ENCODE measurements around the gene BID. TPM values are rescaled to one million over a fixed set of nuclear protein-coding genes. Genes with fewer than 3 reads are reported as not detected.

BID gene
- total RNA-seq, 1 experiment from 2014 or later = 66.7 TPM

- Histone ChIP-seq H3K36me3 (ENCODE audit: control insufficient read depth, insufficient read depth, low read length) (no peaks in the 10 kb centered on the region), H3K27me3 (ENCODE audit: control insufficient read depth, insufficient read depth, low read length) (no peaks in the 10 kb centered on the region), H3K9me3 (ENCODE audit: control insufficient read depth, insufficient read depth, low read depth, low read length) (no peaks in the 10 kb centered on the region), H3K4me1 (ENCODE audit: control insufficient read depth, insufficient read depth, low read length) (no peaks in the 10 kb centered on the region), H3K4me3 (ENCODE audit: low read depth in 2 of 2, low read length in 2 of 2) (no peak overlapping the region), H3K27ac (ENCODE audit: low read length) (no peak overlapping the region)
- intact Hi-C loops (cut with micrococcal nuclease; ENCODE audit: unreplicated experiment) = no loop called here
- CTCF ChIA-PET = no interaction called here
- in situ Hi-C loops (cut with HindIII; ENCODE audit: low pct_unique_long_range_greater_than_20kb, low sequenced_read_pairs) = no loop called here
- DNase-seq (ENCODE audit: low read depth, low spot score) = no peak
- BruUV-seq (replicated peaks) = no TSS peak
- no peak for ATAC-seq
- POLR2A ChIA-PET = no interaction called here
- TF ChIP-seq REST (IDR thresholded peaks at IDR 0.05; ENCODE audit: insufficient read depth in 1 of 2, low read depth in 2 of 2, low read length in 1 of 2) (peak; percentile 47 to 76; a peak in 3 of 4 replicates), POLR2AphosphoS5 (IDR thresholded peaks at IDR 0.05; ENCODE audit: low read depth, low read length) (no peak)
Observed at GRCh38 chr22:17818180-17818579, 43.9 kb upstream of the BID start.

- intact Hi-C loops (cut with micrococcal nuclease; ENCODE audit: unreplicated experiment) = no loop called here
- CTCF ChIA-PET = no interaction called here
- Histone ChIP-seq H3K4me1 (ENCODE audit: control insufficient read depth, insufficient read depth, low read length) (no peaks in the 10 kb centered on the region), H3K27ac (ENCODE audit: low read length) (no peak overlapping the region), H3K36me3 (ENCODE audit: control insufficient read depth, insufficient read depth, low read length) (no peaks in the 10 kb centered on the region), H3K27me3 (ENCODE audit: control insufficient read depth, insufficient read depth, low read length) (no peaks in the 10 kb centered on the region), H3K4me3 (ENCODE audit: low read depth in 2 of 2, low read length in 2 of 2) (no peak overlapping the region), H3K9me3 (ENCODE audit: control insufficient read depth, insufficient read depth, low read depth, low read length) (no peaks in the 10 kb centered on the region)
- in situ Hi-C loops (cut with HindIII; ENCODE audit: low pct_unique_long_range_greater_than_20kb, low sequenced_read_pairs) = no loop called here
- POLR2A ChIA-PET = no interaction called here
- DNase-seq (ENCODE audit: low read depth, low spot score) (no peak), ATAC-seq (no peak)
- TF ChIP-seq, protein P1, sequence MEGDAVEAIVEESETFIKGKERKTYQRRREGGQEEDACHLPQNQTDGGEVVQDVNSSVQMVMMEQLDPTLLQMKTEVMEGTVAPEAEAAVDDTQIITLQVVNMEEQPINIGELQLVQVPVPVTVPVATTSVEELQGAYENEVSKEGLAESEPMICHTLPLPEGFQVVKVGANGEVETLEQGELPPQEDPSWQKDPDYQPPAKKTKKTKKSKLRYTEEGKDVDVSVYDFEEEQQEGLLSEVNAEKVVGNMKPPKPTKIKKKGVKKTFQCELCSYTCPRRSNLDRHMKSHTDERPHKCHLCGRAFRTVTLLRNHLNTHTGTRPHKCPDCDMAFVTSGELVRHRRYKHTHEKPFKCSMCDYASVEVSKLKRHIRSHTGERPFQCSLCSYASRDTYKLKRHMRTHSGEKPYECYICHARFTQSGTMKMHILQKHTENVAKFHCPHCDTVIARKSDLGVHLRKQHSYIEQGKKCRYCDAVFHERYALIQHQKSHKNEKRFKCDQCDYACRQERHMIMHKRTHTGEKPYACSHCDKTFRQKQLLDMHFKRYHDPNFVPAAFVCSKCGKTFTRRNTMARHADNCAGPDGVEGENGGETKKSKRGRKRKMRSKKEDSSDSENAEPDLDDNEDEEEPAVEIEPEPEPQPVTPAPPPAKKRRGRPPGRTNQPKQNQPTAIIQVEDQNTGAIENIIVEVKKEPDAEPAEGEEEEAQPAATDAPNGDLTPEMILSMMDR (IDR thresholded peaks at IDR 0.05) = no peak
- TF ChIP-seq POLR2AphosphoS5 (IDR thresholded peaks at IDR 0.05; ENCODE audit: low read depth, low read length) (no peak), REST (IDR thresholded peaks at IDR 0.05; ENCODE audit: insufficient read depth in 1 of 2, low read depth in 2 of 2, low read length in 1 of 2) (no peak), TCF7L2 (IDR thresholded peaks at IDR 0.05; ENCODE audit: low read depth, low read length) (no peak), SIN3A (IDR thresholded peaks at IDR 0.05; ENCODE audit: borderline replicate concordance, insufficient read depth, low read depth, low read length) (no peak)
- no TSS peak for BruUV-seq (replicated peaks)
Observed at GRCh38 chr22:17817511-17818065, 43.3 kb upstream of the BID start.
